Thoracic aorta (tissue), 2 donors: Measurements from ENCODE around the gene MBD3L2. TPM values are rescaled to one million over a fixed set of nuclear protein-coding genes. Genes with fewer than 3 reads are reported as not detected.
"Not testable (repeated sequence)": the region's sequence is repeated elsewhere in the genome, so short reads cannot be mapped to it uniquely, and the experiment has no call there.

ENCODE experiments used
- ATAC-seq: fragments of 150-250 bp; one replicate; pipeline ENCODE4 v1.8.0; 2017; ENCODE audit warnings: low read depth; ENCODE audit not compliant: insufficient number of reproducible peaks, low FRiP score
- DNase-seq: peaks from one replicate; pipeline ENCODE4 v3.0.0-alpha.2; 2020; ENCODE audit warnings: low spot score
- H3K27ac ChIP-seq, 2 donors: fragments of 200-600 bp; sonication (generic); 1 replicate in 1 of 2; 2 replicates in 1 of 2; pipeline ENCODE4 v1.5.1; 2016; ENCODE audit warnings: mild to moderate bottlenecking in 2 of 2, moderate library complexity in 2 of 2
- H3K27me3 ChIP-seq: fragments of 200-600 bp; sonication (generic); replicated peaks from 2 replicates; pipeline ENCODE4 v1.6.0; 2016; ENCODE audit warnings: mild to moderate bottlenecking; ENCODE audit not compliant: insufficient read depth
- H3K36me3 ChIP-seq: fragments of 200-600 bp; sonication (generic); one replicate; pipeline ENCODE4 v1.5.1; 2016
- H3K4me1 ChIP-seq, 2 donors: fragments of 200-600 bp; sonication (generic); 1 replicate in 1 of 2; 2 replicates in 1 of 2; pipeline versions ENCODE4 v1.5.1 to v1.6.0; 2016; ENCODE audit warnings: low read depth in 2 of 2, mild to moderate bottlenecking in 1 of 2; ENCODE audit not compliant: control insufficient read depth in 1 of 2
- H3K4me3 ChIP-seq: fragments of 200-600 bp; sonication (generic); 2 replicates; pipeline ENCODE4 v1.5.1; 2016; ENCODE audit warnings: mild to moderate bottlenecking
- H3K9me3 ChIP-seq: fragments of 200-600 bp; sonication (generic); 2 replicates; pipeline ENCODE4 v1.5.1; 2016
- CTCF ChIP-seq: fragments of 200-600 bp; sonication (generic); IDR thresholded peaks from one replicate; pipeline ENCODE4 v1.5.1; 2019; ENCODE audit warnings: antibody characterized with exemption
- total RNA-seq, 2 donors: library from RNA; depleted of rRNA; stranded (reverse); fragments of >200 nt; gene quantifications; one replicate each; pipeline versions ENCODE4 v1.1.0 to v1.2.3, GENCODE V29; 2016

MBD3L2 gene
- total RNA-seq, 2 donors from 2014 or later: not detected

- no peaks in the 10 kb centered on the region for H3K9me3 ChIP-seq
- no peaks in the 10 kb centered on the region for H3K27me3 ChIP-seq
- DNase-seq (no peak), ATAC-seq (no peak)
- no peak overlapping the region for H3K4me3 ChIP-seq
- TF ChIP-seq CTCF: no peak
- H3K36me3 ChIP-seq: no peaks in the 10 kb centered on the region
- no peaks in the 10 kb centered on the region for H3K4me1 ChIP-seq
- H3K27ac ChIP-seq: no peak overlapping the region
Measured at GRCh38 chr19:7063339-7063738, 14.2 kb downstream of the MBD3L2 start.

- Histone ChIP-seq H3K9me3 (no peaks in the 10 kb centered on the region), H3K27ac (no peak overlapping the region), H3K27me3 (no peaks in the 10 kb centered on the region), H3K36me3 (no peaks in the 10 kb centered on the region), H3K4me1 (no peaks in the 10 kb centered on the region), H3K4me3 (no peak overlapping the region)
- ATAC-seq: no peak
- no peak for DNase-seq
- TF ChIP-seq CTCF: no peak
Measured at GRCh38 chr19:7063764-7064418, 14.8 kb downstream of the MBD3L2 start.

GRCh38 chr19:7067122-7067521, 18.0 kb downstream of the MBD3L2 start:
- not testable (repeated sequence) for DNase-seq, ATAC-seq, H3K36me3 ChIP-seq, H3K27ac ChIP-seq, H3K4me3 ChIP-seq, H3K9me3 ChIP-seq, H3K27me3 ChIP-seq
- H3K4me1 ChIP-seq: peaks cover 4 to 11% of the 10 kb centered on the region in 2 donors

- no peak overlapping the region for H3K4me3 ChIP-seq
- H3K27ac ChIP-seq: no peak overlapping the region
- no peaks in the 10 kb centered on the region for H3K27me3 ChIP-seq
- no peaks in the 10 kb centered on the region for H3K9me3 ChIP-seq
- DNase-seq (no peak), ATAC-seq (no peak)
- no peak for TF ChIP-seq CTCF
- H3K36me3 ChIP-seq: peaks cover 11% of the 10 kb centered on the region
- peaks cover 4 to 11% of the 10 kb centered on the region in 2 donors for H3K4me1 ChIP-seq
Measured at GRCh38 chr19:7067716-7068115, 18.6 kb downstream of the MBD3L2 start.

GRCh38 chr19:7068599-7068998, 19.5 kb downstream of the MBD3L2 start:
- Histone ChIP-seq H3K4me3 (peak overlapping the region; percentile 81), H3K27ac (peak overlapping the region in 1 of 2 donors; percentile 2), H3K36me3 (peaks cover 18% of the 10 kb centered on the region), H3K27me3 (no peaks in the 10 kb centered on the region), H3K4me1 (peaks cover 4 to 11% of the 10 kb centered on the region in 2 donors), H3K9me3 (no peaks in the 10 kb centered on the region)
- no peak for TF ChIP-seq CTCF
- DNase-seq (no peak), ATAC-seq (no peak)
